H1 (cell line): Measurements from ENCODE around the gene INPP4B. TPM values are rescaled to one million over a fixed set of nuclear protein-coding genes. Genes with fewer than 3 reads are reported as not detected.

Experiments
- CTCF ChIA-PET: fragments of 300-600 bp; sonication (Branson Sonifier 250); formaldehyde crosslinking; loops from one replicate; lab custom pipeline; 2021; ENCODE audit not compliant: partially characterized antibody; lab: Charles Lee
- POLR2A ChIA-PET: fragments of 300-600 bp; sonication (Branson Sonifier 250); formaldehyde crosslinking; loops from one replicate; lab custom pipeline; 2021; ENCODE audit warnings: inconsistent platforms; ENCODE audit not compliant: partially characterized antibody; lab: Charles Lee
- DNase-seq, 2 experiments: peaks; one replicate each; pipeline versions ENCODE4 v3.0.0 to v3.0.0-alpha.2; 2010 to 2022; ENCODE audit warnings: low spot score in 2 of 2, low read depth in 1 of 2, mixed read lengths in 1 of 2
- FAIRE-seq: peaks from 2 replicates; lab custom pipeline; 2011; peaks lifted over from hg19 to GRCh38; lab: Jason Lieb, UNC
- H2AFZ ChIP-seq: 2 replicates; pipeline ENCODE4 v1.8.1; 2012; ENCODE audit warnings: low read length, inconsistent platforms
- H2AK5ac ChIP-seq: 2 replicates; pipeline ENCODE4 v1.6.1; 2013; ENCODE audit warnings: low read depth, low read length
- H2BK120ac ChIP-seq: replicated peaks from 2 replicates; pipeline ENCODE3; 2013; ENCODE audit warnings: low read depth, low read length, inconsistent platforms
- H2BK12ac ChIP-seq: 2 replicates; pipeline ENCODE4 v1.6.1; 2013; ENCODE audit warnings: low read depth, low read length
- H2BK15ac ChIP-seq: 2 replicates; pipeline ENCODE4 v1.6.1; 2013; ENCODE audit warnings: low read length
- H2BK20ac ChIP-seq: 2 replicates; pipeline ENCODE4 v1.6.1; 2013; ENCODE audit warnings: low read length
- H2BK5ac ChIP-seq: 2 replicates; pipeline ENCODE4 v1.6.1; 2013; ENCODE audit warnings: low read depth, low read length
- H3K14ac ChIP-seq: 2 replicates; pipeline ENCODE4 v1.6.1; 2013; ENCODE audit warnings: inconsistent platforms; ENCODE audit not compliant: insufficient read length
- H3K18ac ChIP-seq: 2 replicates; pipeline ENCODE4 v1.6.1; 2013; ENCODE audit warnings: low read length; ENCODE audit errors: extremely low read depth
- H3K23ac ChIP-seq: 2 replicates; pipeline ENCODE4 v1.6.1; 2013; ENCODE audit warnings: inconsistent platforms; ENCODE audit not compliant: insufficient read length
- H3K23me2 ChIP-seq: 2 replicates; pipeline ENCODE4 v1.6.1; 2013; ENCODE audit warnings: low read depth, low read length
- H3K27ac ChIP-seq: 2 replicates; pipeline ENCODE4 v1.6.1; 2011; ENCODE audit warnings: low read depth, low read length, inconsistent platforms
- H3K27me3 ChIP-seq, 4 experiments: replicated peaks in 1 of 4; 1 replicate in 1 of 4; 2 replicates in 3 of 4; pipeline versions ENCODE4 v1.6.1 to v1.8.1; 2011 to 2013; ENCODE audit warnings: low read length in 3 of 4, mild to moderate bottlenecking in 3 of 4, inconsistent platforms in 2 of 4, mixed read lengths in 2 of 4, moderate library complexity in 1 of 4; ENCODE audit not compliant: control insufficient read depth in 3 of 4, insufficient read depth in 3 of 4; ENCODE audit errors: extremely low read depth in 1 of 4
- H3K36me3 ChIP-seq, 4 experiments: 2 replicates each; pipeline versions ENCODE4 v1.6.1 to v1.8.1; 2011 to 2013; ENCODE audit warnings: mild to moderate bottlenecking in 4 of 4, low read length in 3 of 4, moderate library complexity in 2 of 4, control low read depth in 1 of 4, inconsistent platforms in 1 of 4; ENCODE audit not compliant: insufficient read depth in 4 of 4, control insufficient read depth in 2 of 4
- H3K4ac ChIP-seq: replicated peaks from 2 replicates; pipeline ENCODE3; 2013; ENCODE audit warnings: low read length, low read depth, mixed read lengths, inconsistent platforms; ENCODE audit not compliant: insufficient read length
- H3K4me1 ChIP-seq, 4 experiments: replicated peaks in 1 of 4; 1 replicate in 1 of 4; 2 replicates in 3 of 4; pipeline versions ENCODE4 v1.6.1 to v1.8.1; 2011 to 2013; ENCODE audit warnings: low read length in 3 of 4, inconsistent platforms in 2 of 4, mixed read lengths in 1 of 4; ENCODE audit not compliant: insufficient read depth in 4 of 4, control insufficient read depth in 3 of 4
- H3K4me2 ChIP-seq, 2 experiments: 2 replicates each; pipeline versions ENCODE4 v1.6.1 to v1.8.1; 2011 to 2013; ENCODE audit warnings: low read depth in 2 of 2, low read length in 2 of 2, control low read depth in 1 of 2, inconsistent platforms in 1 of 2, mild to moderate bottlenecking in 1 of 2; ENCODE audit not compliant: insufficient read depth in 1 of 2
- H3K4me3 ChIP-seq, 4 experiments: fragments of 200-600, 300-600 bp in 1 of 4; sonication (generic), shearing (Covaris generic), sonication (Bioruptor Twin) in 1 of 4; 2 replicates each; pipeline versions ENCODE4 v1.5.1 to v1.8.1; 2011 to 2016; ENCODE audit warnings: low read length in 4 of 4, low read depth in 3 of 4, control low read depth in 2 of 4, inconsistent platforms in 2 of 4, mild to moderate bottlenecking in 2 of 4, mixed read lengths in 1 of 4, moderate library complexity in 1 of 4; ENCODE audit not compliant: insufficient read depth in 2 of 4; ENCODE audit errors: extremely low read depth in 1 of 4
- H3K56ac ChIP-seq: replicated peaks from 2 replicates; pipeline ENCODE3; 2013; ENCODE audit warnings: low read depth, mild to moderate bottlenecking, mixed read lengths, low read length, inconsistent platforms; ENCODE audit not compliant: insufficient read length
- H3K79me1 ChIP-seq: 2 replicates; pipeline ENCODE4 v1.6.1; 2013; ENCODE audit warnings: low read depth, low read length, control low read depth
- H3K79me2 ChIP-seq, 2 experiments: 2 replicates each; pipeline versions ENCODE4 v1.6.1 to v1.8.1; 2012 to 2013; ENCODE audit warnings: low read length in 2 of 2, mild to moderate bottlenecking in 2 of 2, inconsistent platforms in 1 of 2; ENCODE audit not compliant: insufficient read depth in 2 of 2, control insufficient read depth in 1 of 2
- H3K9ac ChIP-seq, 4 experiments: replicated peaks in 1 of 4; 1 replicate in 1 of 4; 2 replicates in 3 of 4; pipeline versions ENCODE4 v1.6.1 to v1.8.1; 2011 to 2013; ENCODE audit warnings: low read depth in 3 of 4, low read length in 3 of 4, control low read depth in 2 of 4, mild to moderate bottlenecking in 2 of 4, moderate library complexity in 2 of 4, inconsistent platforms in 1 of 4; ENCODE audit errors: extremely low read depth in 1 of 4
- H3K9me3 ChIP-seq, 2 experiments: 2 replicates each; pipeline versions ENCODE4 v1.6.1 to v1.8.1; 2012 to 2013; ENCODE audit warnings: mild to moderate bottlenecking in 2 of 2, moderate library complexity in 2 of 2, control low read depth in 1 of 2, inconsistent platforms in 1 of 2, low read depth in 1 of 2, low read length in 1 of 2, mixed read lengths in 1 of 2; ENCODE audit not compliant: insufficient read depth in 2 of 2
- H4K20me1 ChIP-seq, 2 experiments: replicated peaks in 1 of 2; 2 replicates each; pipeline versions ENCODE3 to v1.8.1; 2011 to 2013; ENCODE audit warnings: inconsistent platforms in 2 of 2, low read length in 2 of 2, mild to moderate bottlenecking in 1 of 2; ENCODE audit not compliant: insufficient read depth in 2 of 2, control insufficient read depth in 1 of 2
- H4K5ac ChIP-seq: 2 replicates; pipeline ENCODE4 v1.6.1; 2013; ENCODE audit warnings: low read length, low read depth, mixed read lengths, inconsistent platforms; ENCODE audit not compliant: insufficient read length
- H4K8ac ChIP-seq: 2 replicates; pipeline ENCODE4 v1.8.0; 2013; ENCODE audit warnings: mild to moderate bottlenecking, moderate library complexity, low read length, inconsistent platforms; ENCODE audit not compliant: insufficient read depth; ENCODE audit errors: extremely low read depth
- H4K91ac ChIP-seq: replicated peaks from 2 replicates; pipeline ENCODE3; 2013; ENCODE audit warnings: low read length, mixed read lengths, inconsistent platforms; ENCODE audit not compliant: insufficient read length
- CTBP2 ChIP-seq: IDR thresholded peaks from 2 replicates; pipeline ENCODE4 v1.7.0; 2011; ENCODE audit warnings: borderline replicate concordance, mild to moderate bottlenecking, moderate library complexity, mixed read lengths, low read length; ENCODE audit not compliant: insufficient read depth, insufficient read length
- GABPA ChIP-seq: IDR thresholded peaks from 2 replicates; pipeline ENCODE4 v1.6.1; 2011; ENCODE audit warnings: mild to moderate bottlenecking, low read length, moderate library complexity, borderline replicate concordance; ENCODE audit not compliant: insufficient read depth
- JUND ChIP-seq: IDR thresholded peaks from 2 replicates; pipeline ENCODE4 v1.6.1; 2011; ENCODE audit warnings: mild to moderate bottlenecking, improper control_type of control experiment, low read length
- KDM1A ChIP-seq: fragments of 200-600, 300-600 bp; sonication (generic); IDR thresholded peaks from 2 replicates; pipeline ENCODE4 v1.7.1; 2016; ENCODE audit warnings: mild to moderate bottlenecking, low read length, borderline replicate concordance
- KDM4A ChIP-seq: IDR thresholded peaks from one replicate; pipeline ENCODE4 v1.7.1; 2012; ENCODE audit warnings: low read depth, mild to moderate bottlenecking, moderate library complexity, low read length, inconsistent platforms; ENCODE audit not compliant: severe bottlenecking
- NANOG ChIP-seq: IDR thresholded peaks from 2 replicates; pipeline ENCODE4 v1.6.1; 2011; ENCODE audit warnings: low read length, low read depth, mild to moderate bottlenecking, inconsistent platforms; ENCODE audit not compliant: insufficient read depth, poor library complexity, severe bottlenecking
- PHF8 ChIP-seq: fragments of 200-600 bp; sonication (generic); conservative IDR thresholded peaks from 2 replicates; pipeline ENCODE4 v1.7.1; 2012; ENCODE audit warnings: low read depth, mild to moderate bottlenecking, inconsistent platforms, low read length, moderate library complexity
- RBBP5 ChIP-seq: IDR thresholded peaks from 2 replicates; pipeline ENCODE4 v1.7.1; 2012; ENCODE audit warnings: low read depth, mild to moderate bottlenecking, inconsistent platforms, low read length, moderate library complexity, borderline replicate concordance
- RNF2 ChIP-seq: fragments of 200-900, 300-1000 bp; sonication (generic); IDR thresholded peaks from 2 replicates; pipeline ENCODE4 v1.7.1; 2016; ENCODE audit warnings: borderline replicate concordance, low read depth, mild to moderate bottlenecking, antibody characterized with exemption, low read length; ENCODE audit not compliant: poor library complexity, severe bottlenecking; ENCODE audit errors: missing control alignments
- polyA plus RNA-seq, 7 experiments: library from polyadenylated mRNA; depleted of rRNA in 3 of 7; stranded (reverse) in 5 of 7; unstranded in 2 of 7; fragments of >200 nt in 5 of 7; fragments of 200-250 nt in 2 of 7; gene quantifications; 1 replicate in 5 of 7; 2 replicates in 1 of 7; 4 replicates in 1 of 7; pipeline versions ENCODE4 v1.2.1 to v1.2.3, GENCODE V29; 2011 to 2013; ENCODE audit warnings: missing spikeins in 2 of 7, mixed read lengths in 2 of 7
- total RNA-seq: library from RNA; stranded (reverse); fragmentation: NEBNext Ultra II Directional; extraction: Animal tissue kit (Norgen Biotek cat#: 25700); gene quantifications from 2 replicates; pipeline ENCODE4 v1.2.1, GENCODE V29; 2021
- TF ChIP-seq, protein P1 (sequence below): IDR thresholded peaks from 2 replicates; pipeline ENCODE4 v1.6.1; 2012; ENCODE audit warnings: low read length, inconsistent platforms
- TF ChIP-seq, protein P2 (sequence below): IDR thresholded peaks from 2 replicates; pipeline ENCODE4 v1.6.1; 2012; ENCODE audit warnings: inconsistent platforms

INPP4B gene
- total and polyA plus RNA-seq, 2 of the 8 experiments (the other 6 are each of a cell fraction or from before 2014, with no cell fraction given), result 0.11 to 0.54 TPM

DNA sequence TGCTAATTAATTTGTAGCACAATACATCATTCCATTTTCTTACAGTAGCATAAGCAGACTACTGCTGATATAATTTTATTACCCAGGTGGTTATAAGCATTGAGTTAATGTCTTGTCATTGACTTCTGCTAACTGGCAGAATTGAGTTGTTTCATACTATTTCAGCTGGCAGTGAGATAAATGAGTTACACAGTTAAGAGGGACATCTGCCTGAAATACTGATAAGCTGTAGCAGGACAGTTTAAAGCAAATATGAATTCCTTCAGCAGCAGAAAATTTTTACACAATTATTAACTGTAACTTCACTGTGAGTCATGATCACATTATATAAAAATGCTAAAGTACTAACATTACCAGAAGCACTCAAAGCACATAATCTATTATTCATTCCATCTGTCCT, 326.8 kb downstream of the INPP4B start:
- H3K79me1 ChIP-seq, result no peaks in the 10 kb centered on the region
- H3K23ac ChIP-seq, result no peak overlapping the region
- H3K18ac ChIP-seq, result no peak overlapping the region
- ChIA-PET CTCF (interaction anchor here (0.8 kb wide), 1 partner anchor 9 kb away, joined by 3 read pairs; no protein-coding TSS in a partner anchor), POLR2A (no interaction called here)
- no peaks in the 10 kb centered on the region for H4K20me1 ChIP-seq
- H3K4me3 ChIP-seq, result no peak overlapping the region
- H3K79me2 ChIP-seq, result no peaks in the 10 kb centered on the region
- no peak overlapping the region for H4K8ac ChIP-seq
- H3K4me2 ChIP-seq, result no peak overlapping the region
- no peak overlapping the region for H3K56ac ChIP-seq
- H3K4me1 ChIP-seq, result no peaks in the 10 kb centered on the region
- no peak overlapping the region for H2BK12ac ChIP-seq
- no peak for DNase-seq
- H3K27ac ChIP-seq, result no peak overlapping the region
- no peak overlapping the region for H2BK20ac ChIP-seq
- H4K5ac ChIP-seq, result no peak overlapping the region
- no peak overlapping the region for H3K9ac ChIP-seq
- no peak overlapping the region for H3K14ac ChIP-seq
- no peak for FAIRE-seq
- H3K9me3 ChIP-seq, result no peaks in the 10 kb centered on the region
- H3K4ac ChIP-seq, result no peak overlapping the region
- H3K36me3 ChIP-seq, result no peaks in the 10 kb centered on the region
- H2BK5ac ChIP-seq, result no peak overlapping the region
- H3K27me3 ChIP-seq, result no peaks in the 10 kb centered on the region
- H4K91ac ChIP-seq, result no peak overlapping the region
- no peak overlapping the region for H2BK120ac ChIP-seq
- no peak overlapping the region for H2AK5ac ChIP-seq
- H3K23me2 ChIP-seq, result no peaks in the 10 kb centered on the region
- H2BK15ac ChIP-seq, result no peak overlapping the region
- no peak overlapping the region for H2AFZ ChIP-seq
- TF ChIP-seq, protein P1, sequence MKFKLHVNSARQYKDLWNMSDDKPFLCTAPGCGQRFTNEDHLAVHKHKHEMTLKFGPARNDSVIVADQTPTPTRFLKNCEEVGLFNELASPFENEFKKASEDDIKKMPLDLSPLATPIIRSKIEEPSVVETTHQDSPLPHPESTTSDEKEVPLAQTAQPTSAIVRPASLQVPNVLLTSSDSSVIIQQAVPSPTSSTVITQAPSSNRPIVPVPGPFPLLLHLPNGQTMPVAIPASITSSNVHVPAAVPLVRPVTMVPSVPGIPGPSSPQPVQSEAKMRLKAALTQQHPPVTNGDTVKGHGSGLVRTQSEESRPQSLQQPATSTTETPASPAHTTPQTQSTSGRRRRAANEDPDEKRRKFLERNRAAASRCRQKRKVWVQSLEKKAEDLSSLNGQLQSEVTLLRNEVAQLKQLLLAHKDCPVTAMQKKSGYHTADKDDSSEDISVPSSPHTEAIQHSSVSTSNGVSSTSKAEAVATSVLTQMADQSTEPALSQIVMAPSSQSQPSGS, result no peak
- TF ChIP-seq RBBP5, result no peak
- TF ChIP-seq GABPA, result no peak
- no peak for TF ChIP-seq NANOG
- TF ChIP-seq KDM1A, result no peak
- TF ChIP-seq CTBP2, result no peak
- TF ChIP-seq, protein P2, sequence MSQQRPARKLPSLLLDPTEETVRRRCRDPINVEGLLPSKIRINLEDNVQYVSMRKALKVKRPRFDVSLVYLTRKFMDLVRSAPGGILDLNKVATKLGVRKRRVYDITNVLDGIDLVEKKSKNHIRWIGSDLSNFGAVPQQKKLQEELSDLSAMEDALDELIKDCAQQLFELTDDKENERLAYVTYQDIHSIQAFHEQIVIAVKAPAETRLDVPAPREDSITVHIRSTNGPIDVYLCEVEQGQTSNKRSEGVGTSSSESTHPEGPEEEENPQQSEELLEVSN, result no peak
- no peak for TF ChIP-seq KDM4A
- no peak for TF ChIP-seq JUND
- no peak for TF ChIP-seq RNF2
- TF ChIP-seq PHF8, result no peak
